HG03139 (cell line): ENCODE data around the gene PEX5L.
A peak's percentile ranks its signal among the peaks of the same experiment; 100 is the strongest.

ENCODE experiments used
- ATAC-seq: cut with Tn5 transposase; IDR thresholded peaks from one replicate; pipeline ENCODE4 v1.9.1; 2021; ENCODE audit not compliant: unreplicated experiment

PEX5L gene

DNA sequence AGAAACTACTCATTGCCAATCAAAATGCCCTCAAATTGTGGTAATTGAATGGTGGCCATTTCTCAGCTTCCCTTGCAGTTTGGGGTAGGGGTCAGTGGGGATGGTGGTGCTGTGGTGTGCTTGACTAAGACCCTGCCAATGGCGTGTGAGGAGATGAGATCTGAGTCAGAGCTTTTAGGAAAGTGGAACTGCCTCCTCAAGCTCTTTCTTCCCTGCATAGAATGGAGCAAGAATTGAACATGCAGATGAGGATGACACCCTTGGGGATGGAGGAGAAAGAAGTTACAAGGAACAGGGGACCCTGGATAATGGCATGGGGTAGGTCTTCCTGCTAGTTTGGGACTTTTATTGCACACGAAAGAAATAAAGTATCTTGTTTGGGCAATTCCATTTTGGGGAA is 188.0 kb downstream of the PEX5L start:
- ATAC-seq = no peak

DNA sequence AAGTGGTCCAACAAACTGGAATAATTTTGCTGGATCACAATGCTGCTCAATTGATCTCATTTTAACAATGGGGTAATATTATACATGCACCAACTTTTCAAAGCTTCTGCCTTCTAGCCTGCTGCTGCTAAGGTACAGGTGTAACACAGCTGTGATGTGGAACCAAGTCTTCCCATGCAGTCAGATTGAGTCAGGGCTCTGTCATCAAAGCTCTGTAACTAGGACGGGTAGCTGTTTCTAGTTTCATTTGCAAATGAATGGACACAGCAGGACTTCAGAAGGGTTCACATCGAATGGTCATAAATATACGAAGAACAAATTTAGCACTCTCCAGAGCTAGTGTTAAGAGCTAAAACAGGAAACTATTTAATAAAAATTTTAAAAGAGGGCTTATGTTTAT is 194.7 kb downstream of the PEX5L start:
- no peak for ATAC-seq

DNA sequence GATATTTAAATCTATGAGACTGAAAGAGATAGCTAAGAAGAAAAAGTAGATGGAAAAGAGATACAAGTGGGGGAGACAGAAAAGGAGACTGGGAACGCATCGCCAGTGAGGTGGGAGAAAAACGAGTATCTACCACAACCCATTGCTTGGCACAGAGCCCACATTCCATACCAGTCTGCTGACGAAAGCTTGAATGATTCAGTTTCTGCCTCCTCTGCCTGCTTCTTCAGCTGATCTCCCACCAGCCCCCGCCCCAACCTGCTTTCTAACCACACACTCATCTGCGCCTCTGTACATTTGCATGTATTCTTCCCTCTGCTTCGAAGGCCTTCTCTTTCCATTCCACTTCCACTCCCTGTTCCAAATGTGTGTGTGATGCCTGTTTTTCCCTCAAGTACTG is 195.8 kb downstream of the PEX5L start:
- no peak for ATAC-seq

DNA sequence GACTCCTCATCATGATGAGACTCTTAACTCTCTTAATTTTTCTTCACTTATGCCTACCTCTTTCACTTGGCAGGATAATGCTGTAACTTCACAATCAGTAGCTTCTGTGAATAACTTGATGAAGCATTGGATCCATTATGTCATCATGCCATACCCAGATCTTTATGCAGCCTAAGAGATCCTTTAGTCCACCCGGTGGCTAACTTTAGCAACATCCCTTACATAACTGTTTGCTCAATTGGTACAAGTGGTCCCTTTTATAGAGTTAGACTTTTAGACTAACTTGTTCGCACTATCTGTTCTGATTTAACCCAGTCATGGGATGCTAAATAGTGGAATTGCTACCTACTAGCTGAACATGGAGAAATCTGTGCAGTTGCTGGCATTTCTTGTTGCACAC is 199.4 kb downstream of the PEX5L start:
- no peak for ATAC-seq

DNA sequence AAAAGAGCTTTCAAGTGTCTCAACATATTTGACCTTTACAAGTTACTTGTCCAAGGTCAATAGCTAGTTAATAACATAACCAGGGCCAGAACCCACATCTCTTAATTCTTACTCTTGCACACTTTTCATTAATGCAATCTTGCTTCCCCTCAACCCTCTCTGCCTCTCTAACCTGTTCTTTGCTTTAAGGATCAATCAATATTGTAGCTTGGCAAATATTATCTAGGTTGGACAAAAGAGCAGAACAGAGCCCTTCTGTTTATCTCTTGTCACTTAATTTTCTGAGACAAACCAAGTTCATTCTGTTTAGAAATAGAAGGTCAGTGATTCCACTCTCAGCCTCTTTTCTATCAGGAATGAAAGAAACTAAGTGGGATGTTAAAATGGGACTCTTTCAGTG is 203.4 kb downstream of the PEX5L start:
- no peak for ATAC-seq

DNA sequence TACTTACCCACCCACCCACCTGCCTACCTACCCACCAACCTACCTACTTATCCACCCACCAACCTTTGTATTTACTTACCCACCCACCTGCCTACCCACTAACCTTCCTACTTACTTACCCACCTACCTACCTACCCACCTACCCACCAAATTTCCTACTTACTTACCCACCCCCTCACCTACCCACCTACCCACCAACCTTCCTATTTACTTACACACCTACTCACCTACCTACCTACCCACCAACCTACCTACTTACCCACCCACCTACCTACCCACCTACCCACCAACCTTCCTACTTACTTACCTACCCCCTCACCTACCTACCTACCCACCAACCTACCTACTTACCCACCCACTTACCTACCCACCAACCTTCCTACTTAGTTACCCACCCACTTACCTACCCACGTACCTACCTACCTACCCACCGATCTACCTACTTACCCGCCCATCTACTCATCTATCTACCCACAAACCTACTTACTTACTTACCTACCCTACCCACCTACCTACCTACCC is 204.3 kb downstream of the PEX5L start:
- no peak for ATAC-seq

DNA sequence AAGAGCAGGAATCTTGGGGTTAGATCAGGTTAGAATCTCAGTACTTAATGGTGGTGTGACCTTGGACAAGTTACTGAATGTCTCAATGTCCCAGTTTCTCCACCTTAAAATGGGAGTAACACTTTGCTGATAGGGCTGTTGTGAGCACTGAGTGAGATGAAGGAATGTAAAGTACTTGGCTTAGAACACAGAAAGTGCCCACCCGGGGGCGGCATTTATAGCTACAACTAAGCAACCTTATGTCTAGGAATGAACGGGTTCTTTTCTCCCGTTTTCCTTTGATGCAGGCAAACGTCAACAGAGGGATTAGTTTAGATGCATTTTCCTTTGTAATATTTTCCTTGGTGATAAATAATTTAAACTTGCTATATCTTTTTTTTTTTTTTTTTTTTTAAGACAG is 207.3 kb downstream of the PEX5L start:
- ATAC-seq = no peak

DNA sequence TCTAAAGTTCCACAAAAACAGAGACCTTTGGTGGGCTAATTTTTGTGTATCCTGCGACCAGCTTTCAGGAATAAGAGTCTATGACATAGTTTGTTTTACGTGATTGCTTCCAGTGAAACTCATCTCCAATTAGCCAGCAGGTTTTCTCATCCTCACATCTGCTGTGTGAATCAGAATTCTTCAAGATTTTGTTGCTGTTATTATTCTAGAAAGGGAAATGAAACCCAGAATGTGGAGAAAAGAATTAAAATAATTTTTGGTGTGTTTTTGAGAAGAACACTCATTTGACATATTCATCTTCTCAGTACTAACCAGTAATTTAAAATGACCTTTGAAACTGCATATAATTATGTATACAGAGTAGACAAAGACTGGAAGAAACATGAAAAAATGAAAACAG is 208.0 kb downstream of the PEX5L start:
- no peak for ATAC-seq

DNA sequence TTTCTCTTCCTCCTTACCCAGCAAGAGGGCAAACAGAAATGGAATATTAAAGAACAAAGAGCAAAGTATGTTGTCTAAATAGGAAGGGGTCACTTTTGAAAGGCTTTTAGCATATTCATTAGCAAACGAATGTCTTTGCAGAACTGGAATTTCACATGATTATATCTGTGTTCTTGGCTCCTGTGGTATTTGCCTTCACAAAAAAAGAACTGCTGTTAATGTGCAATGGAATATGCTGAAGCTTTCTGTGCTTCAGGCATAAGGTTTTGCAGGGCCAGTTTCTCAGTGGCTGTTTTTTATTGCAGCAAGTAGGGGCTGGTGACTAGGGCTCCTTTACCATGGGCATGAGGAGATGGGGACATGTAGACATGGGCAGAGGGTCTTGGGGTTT is 210.5 kb downstream of the PEX5L start:
- no peak for ATAC-seq

DNA sequence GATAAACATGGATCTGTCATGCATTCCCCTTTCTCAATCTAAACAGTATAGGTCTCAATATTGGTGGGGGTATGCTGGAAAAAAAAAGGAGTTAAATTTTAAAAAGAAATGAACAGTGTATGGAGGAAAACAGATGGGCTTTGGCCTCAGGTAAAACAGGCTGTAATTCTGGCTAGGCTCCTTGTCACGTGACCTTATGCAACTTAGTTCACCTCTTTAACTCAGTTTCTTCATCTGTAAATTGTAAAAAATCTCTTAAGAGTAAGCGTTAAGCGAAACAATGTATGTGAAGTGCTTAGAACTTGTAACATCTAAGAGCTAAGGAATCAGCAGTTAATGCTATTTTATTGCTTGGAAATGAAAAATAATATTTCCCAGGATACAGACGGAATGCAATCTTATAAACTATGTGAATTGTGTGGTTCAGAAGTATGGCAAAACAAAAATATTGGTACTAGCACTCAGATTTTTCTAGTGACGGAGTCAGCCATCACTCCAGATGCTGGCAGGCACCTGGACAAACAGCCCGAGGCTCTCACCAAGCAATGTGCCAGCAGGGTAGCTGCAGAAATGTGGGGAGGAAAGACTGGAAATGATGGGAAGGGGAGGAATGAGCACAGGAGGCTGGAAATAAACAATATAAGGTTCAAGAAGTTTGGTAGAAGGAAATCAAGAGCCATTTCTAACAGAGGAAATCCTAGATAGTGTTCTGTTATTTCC is 211.1 kb downstream of the PEX5L start:
- ATAC-seq = no peak

DNA sequence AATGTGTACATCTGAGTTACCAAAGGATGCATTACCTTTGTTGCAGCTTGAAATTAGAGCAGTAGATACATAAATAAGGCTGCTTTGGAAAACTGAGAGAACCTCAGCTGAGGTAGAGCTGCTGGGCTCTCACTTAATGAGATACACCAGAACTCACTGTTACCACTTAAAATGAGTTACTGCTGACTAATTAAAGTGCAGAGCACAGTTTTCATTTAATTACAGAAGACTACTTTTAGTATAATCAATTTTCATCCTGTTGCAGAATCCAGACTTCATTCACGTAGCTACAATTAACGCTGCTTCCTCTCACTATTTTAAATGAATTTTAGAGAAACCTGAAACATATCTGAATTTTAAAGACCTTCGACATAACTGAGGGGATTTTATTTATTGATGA is 214.4 kb downstream of the PEX5L start:
- no peak for ATAC-seq

DNA sequence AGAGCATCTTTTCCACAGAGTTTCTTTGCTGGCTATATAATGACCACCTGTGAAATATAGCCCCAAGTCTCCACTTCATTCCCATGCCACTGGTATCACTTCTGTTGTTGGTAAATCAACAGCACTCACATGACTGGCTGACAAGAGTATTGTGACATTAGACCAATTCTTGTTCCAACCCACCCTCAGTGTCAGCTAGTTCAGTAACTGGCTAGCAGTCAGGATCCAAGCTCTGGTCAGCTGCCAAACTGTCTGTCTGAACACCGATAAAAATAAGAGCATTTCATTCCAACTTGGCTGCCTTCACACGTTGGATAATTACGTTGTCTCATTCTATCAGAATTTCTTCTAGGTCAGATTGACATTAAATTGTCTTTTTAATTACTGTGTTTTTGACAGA is 217.4 kb downstream of the PEX5L start:
- no peak for ATAC-seq

DNA sequence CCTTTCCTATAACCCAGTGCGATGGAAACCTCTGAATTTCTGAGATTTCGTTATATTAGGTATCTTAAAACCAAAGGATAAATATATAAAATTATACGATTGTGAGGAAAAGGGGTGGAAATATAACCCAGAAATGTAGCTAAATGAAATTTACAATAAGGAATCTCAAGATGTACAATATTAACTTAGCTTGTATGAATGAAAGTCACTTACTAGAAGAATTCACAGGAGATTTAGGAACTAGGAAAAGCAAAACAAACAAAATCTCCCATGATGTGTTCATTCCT is 224.7 kb downstream of the PEX5L start:
- no peak for ATAC-seq

DNA sequence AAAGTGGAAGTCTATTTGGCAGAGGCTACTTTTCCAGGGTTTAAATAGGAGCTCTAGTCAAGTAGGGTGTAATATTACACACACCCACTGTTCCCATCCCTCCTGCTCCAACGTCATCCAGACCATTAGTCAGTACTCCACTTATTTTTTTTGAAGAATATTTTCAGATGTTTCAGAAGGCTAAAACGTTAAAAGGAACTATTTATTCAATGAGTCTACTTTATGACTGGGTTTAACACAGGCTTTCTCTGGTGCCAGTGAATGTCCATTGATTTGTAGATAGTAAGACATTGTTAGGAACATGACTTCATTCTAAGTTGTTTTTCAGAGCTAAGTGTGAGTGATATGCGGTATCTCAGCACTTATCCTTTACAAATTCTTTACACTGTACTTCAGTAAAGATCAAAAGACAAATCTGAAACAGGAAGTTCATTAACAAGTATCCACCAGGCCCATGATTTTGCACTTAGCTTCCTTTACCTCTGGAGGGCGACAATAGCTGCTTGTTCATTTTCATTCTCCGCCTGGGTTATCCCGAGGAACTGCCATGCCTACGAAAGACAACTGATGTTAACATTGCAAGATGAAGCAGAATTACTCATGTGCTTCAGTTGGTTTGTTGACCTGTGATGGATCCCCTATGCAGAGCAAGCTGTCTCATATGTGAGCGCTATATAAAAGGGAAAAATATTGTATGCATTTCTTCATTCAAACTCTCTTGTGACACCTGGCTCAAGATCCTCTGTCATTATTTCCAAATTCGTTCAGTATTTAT is 225.2 kb downstream of the PEX5L start:
- ATAC-seq = peak; percentile 70

DNA sequence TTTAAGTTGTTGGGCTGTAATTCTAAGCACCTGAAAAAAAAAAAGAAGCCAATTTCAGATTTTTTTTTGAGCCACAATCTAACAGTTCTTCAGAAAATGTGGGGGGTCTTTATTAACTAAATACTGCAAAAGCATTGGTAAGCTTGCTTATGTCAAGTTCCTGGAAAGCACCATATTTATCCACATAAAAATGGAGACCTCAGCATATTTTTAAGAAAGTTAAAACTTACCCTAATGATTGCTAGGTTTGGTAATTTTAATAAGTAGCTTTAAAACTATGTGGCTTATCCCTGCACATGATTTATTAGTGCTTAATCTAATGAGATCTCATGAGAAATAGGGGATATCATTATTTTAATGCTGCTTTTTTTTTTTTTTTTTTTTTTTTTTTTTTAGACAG is 227.1 kb downstream of the PEX5L start:
- no peak for ATAC-seq

DNA sequence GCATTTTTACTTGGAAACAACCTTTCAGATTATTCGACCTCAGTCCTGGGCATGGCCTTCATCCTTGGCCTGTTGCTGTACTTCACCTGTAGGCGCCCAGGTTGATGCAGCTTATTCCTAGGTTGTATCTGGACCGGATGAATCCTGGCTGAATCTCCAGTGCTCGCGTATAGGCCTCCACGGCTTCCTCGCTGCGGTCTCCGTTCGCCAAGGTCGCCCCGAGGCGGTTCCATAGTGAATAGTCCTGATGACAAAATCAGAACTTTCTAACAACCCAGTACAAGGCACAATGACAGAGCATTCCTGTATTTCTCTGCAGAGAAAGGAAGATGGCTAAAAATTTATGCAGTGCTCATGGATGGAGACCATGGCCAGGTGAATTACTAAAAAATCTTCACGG is 229.1 kb downstream of the PEX5L start:
- no peak for ATAC-seq

DNA sequence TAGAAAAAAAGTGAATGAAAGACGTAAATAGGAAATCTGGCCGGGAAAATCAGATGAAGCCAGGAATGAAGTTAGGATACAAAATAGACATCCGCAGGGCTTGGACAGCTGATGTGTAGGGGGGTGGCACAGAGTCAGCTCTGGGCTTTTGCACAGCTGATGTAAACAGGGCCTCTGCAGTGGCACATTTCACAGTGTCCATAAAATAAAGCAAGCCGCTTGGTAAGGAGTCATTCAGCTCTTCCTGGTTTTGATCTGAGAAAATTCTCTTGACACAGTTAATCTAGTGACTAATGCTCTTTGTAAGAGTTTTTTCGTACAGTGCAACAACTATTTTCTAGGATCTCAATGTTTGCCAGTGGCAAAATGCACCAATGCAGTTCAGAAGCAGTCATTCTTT is 230.6 kb downstream of the PEX5L start:
- no peak for ATAC-seq

DNA sequence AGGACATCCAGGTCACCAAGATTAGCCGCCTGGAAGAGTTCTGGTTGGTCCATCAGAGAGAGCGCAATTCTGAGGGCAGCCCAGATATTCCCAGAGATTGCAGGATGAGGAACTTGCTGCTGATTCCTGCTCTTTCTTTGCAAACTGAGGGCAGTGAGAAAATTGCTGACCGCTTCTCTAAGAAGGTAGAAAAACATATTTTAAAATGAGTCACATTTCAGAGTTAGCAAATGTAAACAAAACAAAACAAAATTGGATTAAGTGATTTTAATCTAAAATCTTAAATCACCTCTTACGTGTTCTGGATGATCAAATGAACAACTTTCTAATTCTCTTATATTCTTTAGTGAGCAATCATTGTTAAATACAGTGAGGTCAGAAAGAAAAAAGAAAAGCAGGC is 234.9 kb downstream of the PEX5L start:
- no peak for ATAC-seq

DNA sequence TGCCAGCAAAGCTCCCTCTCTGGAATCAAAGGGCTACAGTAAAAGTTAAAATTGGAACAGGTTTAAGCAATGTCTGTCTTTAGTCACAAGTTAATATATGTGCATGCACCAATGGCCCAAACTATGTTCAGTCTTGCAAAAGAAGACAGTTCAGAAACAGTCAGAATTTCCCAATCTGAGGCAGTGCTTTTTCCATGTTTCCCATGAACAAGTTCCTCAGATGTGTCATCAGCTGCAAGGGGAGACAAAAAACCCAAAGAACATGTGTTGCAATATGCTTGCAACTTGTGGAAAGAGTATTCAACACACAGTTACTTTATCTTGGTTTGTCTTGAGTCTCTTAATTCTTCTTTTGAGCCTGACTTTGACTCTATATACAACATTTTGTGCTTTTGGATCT is 235.5 kb downstream of the PEX5L start:
- ATAC-seq = no peak

DNA sequence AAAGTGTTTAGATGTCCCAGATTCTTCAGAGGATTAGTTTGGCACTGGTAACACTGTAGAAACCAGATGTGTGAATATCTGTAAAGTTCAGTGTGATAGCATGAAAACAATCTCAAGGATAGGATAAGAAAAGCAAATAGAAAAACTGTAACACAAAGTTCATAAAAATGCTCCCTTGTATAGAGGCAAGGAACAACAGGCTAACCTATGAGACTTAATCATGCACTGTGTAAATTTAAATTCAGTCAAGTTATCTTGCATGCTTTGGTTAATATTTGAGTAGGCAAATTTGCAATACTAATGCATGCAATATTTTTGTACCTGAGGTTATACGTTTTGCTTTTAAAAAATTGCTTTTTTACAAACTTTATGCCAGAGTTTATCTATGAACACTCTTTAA is 239.5 kb downstream of the PEX5L start:
- no peak for ATAC-seq

DNA sequence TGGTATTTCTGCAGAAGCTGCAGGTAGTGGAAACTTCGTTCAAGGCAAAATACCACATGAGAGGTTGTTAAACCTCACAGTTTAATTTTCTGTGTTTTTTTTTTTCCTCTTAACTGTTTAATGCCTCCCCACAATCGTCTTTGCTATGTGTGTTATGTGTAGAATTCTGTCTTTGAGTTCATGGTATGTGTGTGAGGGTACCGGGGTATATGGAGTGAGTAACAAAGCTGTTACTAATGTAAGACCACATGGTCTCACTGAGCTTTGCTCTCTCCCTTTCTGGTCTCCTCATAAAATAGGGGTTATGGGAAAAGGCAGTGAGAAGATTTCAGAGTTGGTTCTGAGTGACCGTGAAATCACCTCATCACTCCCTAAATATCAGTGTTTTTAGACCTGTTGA is 240.3 kb downstream of the PEX5L start:
- no peak for ATAC-seq

DNA sequence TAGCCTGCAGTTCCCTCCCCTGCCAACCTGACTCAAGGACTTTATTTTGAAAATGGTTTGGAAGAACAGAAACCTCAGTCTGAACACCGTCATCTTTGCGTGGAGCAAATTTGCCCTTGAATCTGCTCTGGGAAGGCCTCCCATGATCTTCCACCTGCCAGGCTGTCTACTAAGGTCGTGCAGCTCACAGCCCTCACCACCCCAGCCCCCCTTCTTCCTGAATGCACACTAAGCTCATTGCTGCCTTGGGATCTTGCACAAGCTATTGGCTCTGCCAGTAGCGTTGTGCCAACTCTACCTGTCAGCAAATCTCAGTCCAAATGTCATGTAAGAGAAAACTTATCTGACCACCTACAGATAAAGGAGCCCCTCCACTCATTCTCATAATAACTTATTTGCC is 242.4 kb downstream of the PEX5L start:
- no peak for ATAC-seq

DNA sequence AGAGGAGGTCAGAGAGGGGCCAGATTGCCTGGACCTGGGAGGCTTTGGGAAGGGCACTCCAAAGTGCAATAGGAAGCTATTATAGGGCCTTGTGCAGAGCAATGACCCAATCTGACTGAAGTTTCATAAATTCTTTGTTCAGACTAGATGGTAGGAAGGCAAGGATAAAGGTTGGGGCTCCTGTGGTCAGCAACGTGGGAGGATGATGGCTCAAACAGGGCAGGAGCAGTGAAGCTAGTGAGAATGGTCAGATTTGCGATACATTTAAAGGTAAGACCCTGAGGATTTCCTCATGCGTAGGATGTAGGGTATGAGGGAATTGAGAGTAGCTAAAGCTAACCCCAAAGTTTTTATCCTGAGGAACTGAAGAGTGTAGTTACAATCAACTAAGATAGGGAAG is 244.9 kb downstream of the PEX5L start:
- no peak for ATAC-seq
